ENCODE results near the gene SLC25A41.

SLC25A41 gene

DNA sequence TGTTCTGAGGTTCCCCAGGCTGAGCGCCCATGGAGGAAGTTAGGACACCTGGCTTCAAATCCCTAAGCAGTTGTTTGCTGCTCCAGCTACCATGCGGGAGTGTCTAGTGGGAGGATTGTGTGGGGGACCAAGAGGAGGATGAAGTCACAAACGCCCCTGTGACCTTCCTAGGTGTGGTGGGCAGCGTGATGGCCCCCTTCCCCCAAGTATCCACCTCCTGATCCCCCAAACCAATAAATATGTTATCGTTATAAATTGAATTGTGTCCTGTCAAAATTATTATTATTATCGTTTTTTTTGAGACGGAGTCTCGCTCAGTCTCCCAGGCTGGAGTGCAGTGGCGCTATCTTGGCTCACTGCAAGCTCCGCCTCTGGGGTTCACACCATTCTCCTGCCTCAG, at the start of gene SLC25A41:
Gene SLC25A41, minus strand, starts transcription at position 101 of the 400 bp plus-strand sequence. Its CDS starts 70 bp downstream, at position 31.
- DNase-seq: no peak

- no peak for DNase-seq
These were observed 49.7 kb upstream of the SLC25A41 start for GRCh38 chr19:6483235-6483634.

GRCh38 chr19:6482343-6482686, 48.8 kb upstream of the SLC25A41 start:
- DNase-seq: no peak

GRCh38 chr19:6481541-6482342, 48.2 kb upstream of the SLC25A41 start, which contains the start of gene DENND1C:
TSS of gene DENND1C (minus strand) at chr19:6481787. CDS start at chr19:6481695, 92 bp downstream.
- DNase-seq: peak; percentile 79

DNA sequence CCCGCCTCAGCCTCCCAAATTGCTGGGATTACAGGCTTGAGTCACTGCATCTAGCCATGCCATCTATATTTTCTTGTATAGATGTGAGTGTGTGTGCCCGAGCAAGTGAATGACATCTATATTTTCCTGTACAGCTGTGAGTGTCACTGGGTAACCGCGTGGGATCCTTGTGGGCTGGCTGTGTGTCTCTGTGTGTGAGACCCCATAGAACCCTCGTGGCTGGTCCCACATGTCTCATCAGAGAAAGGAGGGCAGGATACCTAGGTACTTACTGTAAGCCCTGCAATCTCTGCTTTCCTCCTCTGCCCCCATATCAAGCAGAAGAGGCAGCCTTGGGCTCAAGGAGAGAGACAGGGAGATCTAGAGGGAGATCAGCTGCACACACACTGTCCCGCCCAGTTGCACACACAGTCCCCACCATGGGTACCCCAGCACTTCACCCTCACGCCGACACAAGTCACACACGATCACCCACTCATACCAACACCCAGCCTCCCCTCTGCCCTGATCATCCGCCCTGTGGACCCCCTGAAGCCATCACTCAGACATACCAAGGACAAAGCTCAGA, 47.4 kb upstream of the SLC25A41 start:
- DNase-seq: peak; percentile 23

GRCh38 chr19:6479836-6480398, 46.4 kb upstream of the SLC25A41 start:
- DNase-seq: no peak

DNA sequence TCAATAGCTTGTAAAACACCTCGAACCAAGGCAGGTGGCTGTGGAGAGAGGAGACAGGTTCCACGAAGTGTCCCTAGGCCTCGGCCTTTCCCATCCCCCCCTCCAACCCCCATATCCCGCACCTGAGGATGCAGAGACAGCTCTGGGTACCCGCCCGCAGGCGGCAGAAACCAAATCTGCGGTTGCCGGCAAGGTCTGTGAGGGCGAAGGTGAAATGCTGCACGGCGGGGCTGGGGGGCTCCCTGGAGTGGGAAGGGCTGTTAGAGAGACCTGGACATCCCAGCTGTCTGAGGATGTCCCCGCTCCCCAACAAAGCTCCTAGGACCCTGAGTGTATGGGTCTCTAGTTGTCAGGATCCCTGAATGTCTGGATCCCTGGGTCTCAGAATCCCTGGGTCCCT, 45.3 kb upstream of the SLC25A41 start:
- DNase-seq: no peak

GRCh38 chr19:6476896-6477431, 43.4 kb upstream of the SLC25A41 start:
- DNase-seq: no peak

DNA sequence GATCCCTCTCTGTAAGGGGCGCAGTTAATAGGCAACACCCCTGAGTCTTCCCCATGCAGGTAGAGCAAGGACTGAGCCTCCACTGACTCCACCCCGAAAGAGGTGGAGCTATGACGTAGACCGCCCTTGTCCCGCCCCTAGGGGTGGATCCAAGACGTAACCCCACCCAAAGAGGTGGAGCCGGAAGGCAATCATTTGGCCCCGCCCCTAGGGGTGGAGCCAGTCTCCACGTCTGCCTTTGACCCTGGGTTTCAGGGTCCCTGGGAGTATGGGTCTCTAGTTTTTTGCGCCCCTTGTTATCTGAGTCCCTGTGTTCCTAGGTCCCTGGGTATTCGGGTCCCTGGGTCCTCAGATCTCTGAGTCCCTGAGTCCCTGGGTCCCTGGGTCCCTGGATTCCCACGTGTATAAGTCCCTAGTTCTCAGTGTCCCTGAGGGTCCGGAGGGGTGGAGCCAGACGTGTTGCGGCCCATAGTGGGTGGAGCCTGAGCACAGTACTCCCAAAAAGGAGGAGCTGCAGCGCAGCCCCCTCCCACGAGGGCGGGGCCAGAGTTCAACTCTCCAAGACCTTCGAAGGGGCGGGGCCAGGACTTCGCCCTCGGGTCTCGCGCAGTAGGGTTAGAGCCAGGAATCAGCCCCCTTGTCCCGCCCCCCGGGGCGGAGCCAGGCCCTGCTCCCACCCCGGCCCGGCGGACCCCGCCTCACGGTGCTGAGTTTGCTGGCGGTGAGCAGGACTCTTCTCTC, 42.8 kb upstream of the SLC25A41 start:
- peak; percentile 75 for DNase-seq

DNA sequence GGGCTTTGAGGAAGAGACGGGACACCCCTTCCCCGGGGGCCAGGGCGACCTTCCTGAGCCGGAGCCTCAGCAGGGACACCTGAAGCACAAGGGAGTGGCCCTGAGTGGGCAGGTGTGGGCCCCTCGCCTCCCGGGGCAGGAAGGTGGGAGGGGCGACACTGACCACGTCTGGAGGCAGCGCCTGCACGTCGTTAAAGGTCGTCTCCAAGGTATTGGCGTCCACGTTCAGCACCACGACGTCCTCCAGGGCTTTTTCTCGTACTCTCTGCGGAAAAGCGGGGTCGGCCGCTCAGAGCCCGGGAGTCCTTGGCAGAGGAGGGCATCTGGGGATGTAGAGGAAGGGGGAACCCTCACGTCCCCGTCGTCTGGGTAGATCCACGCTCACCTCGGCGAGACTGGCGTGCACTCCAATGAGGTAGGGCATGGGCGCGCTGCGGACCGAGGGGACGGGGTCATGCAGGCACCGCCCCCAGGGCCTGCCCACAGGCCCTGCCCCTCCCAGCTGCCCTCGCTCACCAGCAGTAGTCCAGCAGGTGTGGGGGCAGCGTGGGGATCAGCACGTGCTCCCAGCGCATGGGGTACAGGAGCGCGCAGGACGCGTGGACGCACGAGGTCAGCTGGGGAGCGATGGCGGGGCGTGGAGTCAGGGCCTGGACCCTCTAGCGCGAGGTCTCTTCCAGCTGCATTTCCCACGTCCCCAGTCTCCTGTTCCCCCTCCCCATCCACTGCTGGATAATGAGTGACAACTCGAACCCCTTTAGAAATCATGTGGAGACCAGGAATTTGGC, 42.0 kb upstream of the SLC25A41 start:
- DNase-seq: no peak

DNA sequence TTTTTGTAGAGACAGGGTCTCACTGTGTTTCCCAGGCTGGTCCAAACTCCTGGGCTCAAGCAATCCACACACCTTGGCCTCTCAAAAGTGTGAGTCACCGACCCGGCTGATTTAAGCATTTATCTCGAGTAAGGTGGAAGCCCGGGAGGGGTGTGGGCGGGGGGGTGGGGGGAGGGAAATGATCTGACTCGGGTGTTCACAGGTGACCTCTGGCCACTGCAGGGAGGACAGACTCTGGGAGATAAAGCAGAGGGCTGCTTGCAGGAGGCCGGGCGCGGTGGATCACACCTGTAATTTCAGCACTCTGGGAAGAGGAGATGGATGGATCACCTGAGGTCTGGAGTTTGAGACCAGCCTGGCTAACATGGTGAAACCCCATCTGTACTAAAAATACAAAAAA, 40.1 kb upstream of the SLC25A41 start:
- DNase-seq: no peak

DNA sequence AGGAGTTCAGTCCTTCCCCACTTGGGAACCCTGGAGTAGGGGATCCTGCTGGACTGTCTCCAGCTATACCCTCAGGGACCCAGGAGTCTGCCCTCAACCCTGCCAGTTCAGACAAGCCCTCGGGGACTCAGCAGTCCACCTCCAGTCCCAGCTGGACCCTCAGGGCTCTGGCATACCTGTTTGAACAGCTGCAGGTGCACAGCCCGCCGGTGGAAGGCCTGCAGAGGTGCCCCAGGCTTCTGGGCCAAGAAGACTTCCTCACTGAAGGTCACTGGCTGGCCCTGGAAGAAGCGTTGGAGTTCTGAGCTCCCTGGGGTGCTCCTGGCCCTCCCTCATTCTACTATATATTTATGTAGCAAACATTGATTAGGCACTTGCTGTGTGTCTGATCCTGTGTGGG, 39.1 kb upstream of the SLC25A41 start:
- no peak for DNase-seq

GRCh38 chr19:6471076-6471475, 37.5 kb upstream of the SLC25A41 start:
- DNase-seq: no peak

GRCh38 chr19:6470173-6470572, 36.6 kb upstream of the SLC25A41 start:
- DNase-seq: no peak

DNA sequence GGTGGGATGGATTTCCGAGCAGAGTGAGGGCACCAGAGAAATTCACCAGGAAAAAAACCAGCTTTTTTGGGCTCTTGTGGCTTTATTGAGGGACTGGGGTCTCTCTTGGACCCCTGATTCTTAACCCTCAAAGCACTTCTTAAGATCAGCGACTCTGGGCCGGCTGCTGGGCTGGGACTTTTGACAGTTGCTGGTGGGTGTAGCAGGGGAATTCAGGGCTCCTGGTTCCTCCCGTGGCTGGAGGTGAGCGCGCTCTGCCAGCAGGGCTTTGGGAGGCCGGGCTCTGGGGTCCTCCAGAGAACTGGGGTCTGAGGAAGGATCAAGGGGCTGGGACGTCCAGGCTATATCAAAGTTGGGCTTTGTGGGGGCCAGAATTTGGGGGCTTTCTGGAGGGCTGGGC, 33.8 kb upstream of the SLC25A41 start:
- no peak for DNase-seq

- DNase-seq: no peak
These were observed 33.1 kb upstream of the SLC25A41 start for GRCh38 chr19:6466526-6467248.

GRCh38 chr19:6465663-6466062, 32.1 kb upstream of the SLC25A41 start:
- no peak for DNase-seq

DNA sequence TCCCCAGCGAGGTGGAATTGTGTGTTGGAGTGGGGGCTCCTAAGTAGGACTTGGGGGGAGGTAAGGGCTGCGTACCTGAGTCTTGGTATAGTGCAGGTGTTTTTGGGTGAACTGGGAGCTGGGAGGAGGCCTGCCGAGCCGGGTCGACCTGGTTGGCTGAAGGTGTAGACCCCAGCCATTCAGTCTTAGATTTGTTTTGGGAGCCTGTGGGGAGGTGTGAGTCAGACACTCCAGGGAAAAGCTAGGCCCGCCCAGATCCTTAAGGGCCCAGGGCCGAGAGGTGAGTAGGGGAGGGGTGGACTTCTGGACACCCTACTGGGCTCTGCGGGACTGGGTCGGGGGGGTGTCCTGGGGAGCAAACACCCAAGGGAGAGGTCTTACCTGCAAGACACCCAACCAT, 31.4 kb upstream of the SLC25A41 start:
- no peak for DNase-seq

- no peak for DNase-seq
These were observed 30.7 kb upstream of the SLC25A41 start, which contains the start of gene CRB3 for GRCh38 chr19:6464070-6464873. TSS of gene CRB3 (plus strand) at chr19:6464271. CDS start at chr19:6464702, 431 bp downstream.

GRCh38 chr19:6460099-6460884, 26.7 kb upstream of the SLC25A41 start:
- peak; percentile 97 for DNase-seq
